ENCODE data around the gene EIF3M. TPM values are rescaled to one million over a fixed set of nuclear protein-coding genes. Genes with fewer than 3 reads are reported as not detected.

EIF3M gene
- total and polyA plus RNA-seq, 2 of the 8 experiments (the other 6 are each of a cell fraction or from before 2014, with no cell fraction given), result 302 to 444 TPM

DNA sequence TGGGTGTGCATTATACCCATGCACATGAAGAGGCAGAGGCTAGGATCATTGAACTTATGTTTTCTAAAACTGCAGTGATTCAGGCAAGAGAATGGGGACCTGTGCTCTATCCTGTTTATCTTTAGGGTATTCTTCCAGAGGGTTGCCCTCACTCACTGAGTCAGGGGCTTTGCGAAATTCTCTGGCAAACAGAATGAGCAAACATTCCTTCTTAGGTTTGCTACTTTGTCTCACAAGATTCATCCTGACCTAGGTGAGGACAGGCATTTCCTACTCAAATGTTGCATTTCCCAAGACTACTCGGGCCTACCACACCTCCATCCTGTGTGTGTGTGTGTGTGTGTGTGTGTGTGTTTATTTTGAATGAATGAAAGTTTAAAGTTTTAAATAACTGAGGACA lies 2.7 kb upstream of the EIF3M start:
- no peak overlapping the region for H3K9ac ChIP-seq (replicated peaks in 1 of 4; ENCODE audit: extremely low read depth in 1 of 4, low read depth in 3 of 4, low read length in 3 of 4)
- no peak overlapping the region for H2BK20ac ChIP-seq (ENCODE audit: low read length)
- no peak overlapping the region for H2BK120ac ChIP-seq (replicated peaks; ENCODE audit: low read depth, low read length)
- no peak overlapping the region for H3K4me3 ChIP-seq (ENCODE audit: extremely low read depth in 1 of 4, insufficient read depth in 2 of 4, low read depth in 3 of 4, low read length in 4 of 4)
- no peak overlapping the region for H3K4ac ChIP-seq (replicated peaks; ENCODE audit: insufficient read length, low read depth, low read length)
- no peak overlapping the region for H3K23ac ChIP-seq (ENCODE audit: insufficient read length)
- peak overlapping the region; percentile 1; the same call in 1 of the 2 replicates for H3K18ac ChIP-seq (ENCODE audit: extremely low read depth, low read length)
- no peak overlapping the region for H2AK5ac ChIP-seq (ENCODE audit: low read depth, low read length)
- H3K9me3 ChIP-seq (ENCODE audit: insufficient read depth in 2 of 2, low read depth in 1 of 2, low read length in 1 of 2), result no peaks in the 10 kb centered on the region
- peak overlapping the region; percentile 72; the same call in 1 of the 2 replicates for H2AFZ ChIP-seq (ENCODE audit: low read length)
- WGBS, 2 experiments (ENCODE audit: extremely low coverage in 1 of 2, insufficient coverage in 1 of 2, insufficient read length in 1 of 2, insufficient replicate concordance in 2 of 2, low coverage in 1 of 2, low lambda C conversion rate in 2 of 2, missing lambda C conversion rate in 1 of 2), result 75% methylated on average over 2 of the region's 2 CpGs; no CpG with 5 or more reads in 1 of the 2 experiments
- ChIA-PET CTCF (ENCODE audit: partially characterized antibody) (no interaction called here), POLR2A (ENCODE audit: partially characterized antibody) (no interaction called here)
- H3K27ac ChIP-seq (ENCODE audit: low read depth, low read length), result no peak overlapping the region
- H2BK15ac ChIP-seq (ENCODE audit: low read length), result 0 out of 2 replicates have a peak overlapping the region, but pooled peaks have one; percentile 40
- H4K20me1 ChIP-seq (replicated peaks in 1 of 2; ENCODE audit: control insufficient read depth in 1 of 2, insufficient read depth in 2 of 2, low read length in 2 of 2), result peaks cover 0 to 5% of the 10 kb centered on the region in 2 experiments
- H3K56ac ChIP-seq (replicated peaks; ENCODE audit: insufficient read length, low read depth, low read length), result no peak overlapping the region
- no peak overlapping the region for H2BK12ac ChIP-seq (ENCODE audit: low read depth, low read length)
- H2BK5ac ChIP-seq (ENCODE audit: low read depth, low read length), result no peak overlapping the region
- H4K91ac ChIP-seq (replicated peaks; ENCODE audit: insufficient read length, low read length), result no peak overlapping the region
- peaks cover 0 to 2% (median under 1%) of the 10 kb centered on the region in 4 experiments; a peak in 3 of 7 replicates for H3K4me1 ChIP-seq (replicated peaks in 1 of 4; ENCODE audit: control insufficient read depth in 3 of 4, insufficient read depth in 4 of 4, low read length in 3 of 4)
- no peaks in the 10 kb centered on the region for H3K27me3 ChIP-seq (replicated peaks in 1 of 4; ENCODE audit: control insufficient read depth in 3 of 4, extremely low read depth in 1 of 4, insufficient read depth in 3 of 4, low read length in 3 of 4)
- H3K79me2 ChIP-seq (ENCODE audit: control insufficient read depth in 1 of 2, insufficient read depth in 2 of 2, low read length in 2 of 2), result peaks cover 22 to 23% of the 10 kb centered on the region in 2 experiments
- DNase-seq (ENCODE audit: low read depth in 1 of 2, low spot score in 2 of 2) (no peak), FAIRE-seq (no peak)
- peak overlapping the region; percentile 22 for H4K5ac ChIP-seq (ENCODE audit: insufficient read length, low read depth, low read length)
- no peaks in the 10 kb centered on the region for H3K36me3 ChIP-seq (ENCODE audit: control insufficient read depth in 2 of 4, insufficient read depth in 4 of 4, low read length in 3 of 4)
- no peak overlapping the region for H3K4me2 ChIP-seq (ENCODE audit: insufficient read depth in 1 of 2, low read depth in 2 of 2, low read length in 2 of 2)
- H3K14ac ChIP-seq (ENCODE audit: insufficient read length), result no peak overlapping the region
- no peak overlapping the region for H4K8ac ChIP-seq (ENCODE audit: extremely low read depth, insufficient read depth, low read length)
- H3K23me2 ChIP-seq (ENCODE audit: low read depth, low read length), result peaks cover 5% of the 10 kb centered on the region; the same call in 1 of the 2 replicates
- H3K79me1 ChIP-seq (ENCODE audit: low read depth, low read length), result no peaks in the 10 kb centered on the region; the same call in none of the 2 replicates
- no peak for TF ChIP-seq KDM5A (IDR thresholded peaks at IDR 0.05; ENCODE audit: low read length)
- TF ChIP-seq TCF12 (IDR thresholded peaks at IDR 0.05; ENCODE audit: low read depth, low read length), result no peak
- no peak for TF ChIP-seq RAD21 (IDR thresholded peaks at IDR 0.05 in 1 of 2, conservative IDR thresholded peaks at IDR 0.05 in 1 of 2; ENCODE audit: low read depth in 2 of 2, low read length in 2 of 2)
- TF ChIP-seq, protein P1, sequence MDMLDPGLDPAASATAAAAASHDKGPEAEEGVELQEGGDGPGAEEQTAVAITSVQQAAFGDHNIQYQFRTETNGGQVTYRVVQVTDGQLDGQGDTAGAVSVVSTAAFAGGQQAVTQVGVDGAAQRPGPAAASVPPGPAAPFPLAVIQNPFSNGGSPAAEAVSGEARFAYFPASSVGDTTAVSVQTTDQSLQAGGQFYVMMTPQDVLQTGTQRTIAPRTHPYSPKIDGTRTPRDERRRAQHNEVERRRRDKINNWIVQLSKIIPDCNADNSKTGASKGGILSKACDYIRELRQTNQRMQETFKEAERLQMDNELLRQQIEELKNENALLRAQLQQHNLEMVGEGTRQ (IDR thresholded peaks at IDR 0.05; ENCODE audit: low read length), result no peak
- TF ChIP-seq GTF2F1 (IDR thresholded peaks at IDR 0.05; ENCODE audit: borderline replicate concordance, low read depth, low read length), result no peak
- TF ChIP-seq SIX5 (IDR thresholded peaks at IDR 0.05; ENCODE audit: low read depth, low read length), result no peak
- no peak for TF ChIP-seq EGR1 (IDR thresholded peaks at IDR 0.05; ENCODE audit: borderline replicate concordance, low read depth, low read length)
- TF ChIP-seq CHD2 (IDR thresholded peaks at IDR 0.05; ENCODE audit: low read length), result no peak
- no peak for TF ChIP-seq RNF2 (IDR thresholded peaks at IDR 0.05; ENCODE audit: borderline replicate concordance, low read depth, low read length, missing control alignments, poor library complexity, severe bottlenecking)
- TF ChIP-seq SP2 (IDR thresholded peaks at IDR 0.05; ENCODE audit: low read length), result no peak
- TF ChIP-seq, protein P2, sequence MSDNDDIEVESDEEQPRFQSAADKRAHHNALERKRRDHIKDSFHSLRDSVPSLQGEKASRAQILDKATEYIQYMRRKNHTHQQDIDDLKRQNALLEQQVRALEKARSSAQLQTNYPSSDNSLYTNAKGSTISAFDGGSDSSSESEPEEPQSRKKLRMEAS (IDR thresholded peaks at IDR 0.05), result no peak
- TF ChIP-seq FOSL1 (IDR thresholded peaks at IDR 0.05; ENCODE audit: insufficient read depth, low read depth, low read length), result no peak

Measured in H1 (cell line).